Measurements from ENCODE around the gene HOXB6.

Gene HOXB6

GRCh38 chr17:48621410-48622392, 16.9 kb upstream of the HOXB6 start:
- no peak for DNase-seq

GRCh38 chr17:48620461-48621139, 15.8 kb upstream of the HOXB6 start:
- DNase-seq = no peak

DNA sequence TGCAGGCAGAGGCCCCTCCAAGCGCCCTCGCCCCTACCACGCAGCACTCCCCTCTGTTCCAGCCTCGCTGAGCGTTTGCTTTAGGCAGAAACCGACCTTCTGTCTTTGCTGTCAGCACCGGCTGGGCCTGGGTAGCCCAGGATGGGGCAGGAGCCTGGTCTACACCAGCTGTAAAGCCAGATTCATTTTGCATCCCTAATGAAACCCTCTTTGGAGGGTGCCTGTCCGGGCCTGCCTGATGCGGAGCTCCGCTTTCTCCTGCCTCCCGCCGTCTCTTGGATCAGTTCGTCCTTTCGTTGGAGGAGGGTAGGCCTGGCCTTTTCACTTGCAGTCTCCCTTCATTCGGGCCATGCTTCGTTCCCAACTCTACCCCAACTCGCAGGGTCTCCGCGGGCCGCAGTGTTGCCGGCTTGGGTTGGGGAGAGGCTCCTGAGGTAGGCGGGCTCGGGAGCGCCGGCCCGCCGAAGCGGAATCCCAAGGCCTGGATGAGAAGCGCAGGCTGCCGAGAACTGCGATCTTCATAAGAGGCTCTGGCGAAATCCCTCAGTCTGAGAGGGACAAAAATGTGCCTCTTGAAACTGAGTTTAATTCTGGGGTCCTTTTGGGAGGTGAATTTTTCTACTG, 15.2 kb upstream of the HOXB6 start:
- no peak for DNase-seq

DNA sequence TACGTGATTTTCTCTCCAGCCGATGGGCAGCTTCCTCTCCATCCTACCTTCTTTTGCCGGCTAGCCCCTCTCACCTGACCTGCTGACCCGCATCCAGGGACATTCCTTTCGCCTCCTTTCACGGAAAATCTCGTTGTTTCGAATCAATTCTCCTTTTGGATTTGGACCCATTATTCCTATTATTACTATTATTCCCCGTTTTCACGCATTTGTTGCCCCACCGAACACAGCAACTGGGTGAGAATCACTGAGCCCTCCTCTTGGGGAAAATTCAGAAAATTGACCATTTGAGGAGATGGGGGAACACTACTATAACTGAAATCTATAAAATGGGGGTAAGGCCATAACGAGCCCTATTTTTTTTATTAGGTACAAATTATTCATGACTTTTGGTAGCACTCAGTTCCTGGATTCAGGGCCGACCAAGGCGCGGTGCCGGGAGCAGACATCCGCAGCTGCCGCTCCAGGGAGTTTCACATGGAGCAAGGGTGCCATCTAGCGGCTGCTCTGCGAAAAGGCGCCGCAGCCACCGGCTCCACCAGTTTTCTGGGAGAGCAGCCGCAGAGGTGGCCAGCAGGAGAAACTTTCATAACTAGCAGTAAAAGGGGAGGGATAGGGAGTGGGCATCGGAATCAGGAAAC, 13.6 kb upstream of the HOXB6 start:
- peak; percentile 65 for DNase-seq

GRCh38 chr17:48617471-48618255, 12.9 kb upstream of the HOXB6 start:
- DNase-seq = no peak

DNA sequence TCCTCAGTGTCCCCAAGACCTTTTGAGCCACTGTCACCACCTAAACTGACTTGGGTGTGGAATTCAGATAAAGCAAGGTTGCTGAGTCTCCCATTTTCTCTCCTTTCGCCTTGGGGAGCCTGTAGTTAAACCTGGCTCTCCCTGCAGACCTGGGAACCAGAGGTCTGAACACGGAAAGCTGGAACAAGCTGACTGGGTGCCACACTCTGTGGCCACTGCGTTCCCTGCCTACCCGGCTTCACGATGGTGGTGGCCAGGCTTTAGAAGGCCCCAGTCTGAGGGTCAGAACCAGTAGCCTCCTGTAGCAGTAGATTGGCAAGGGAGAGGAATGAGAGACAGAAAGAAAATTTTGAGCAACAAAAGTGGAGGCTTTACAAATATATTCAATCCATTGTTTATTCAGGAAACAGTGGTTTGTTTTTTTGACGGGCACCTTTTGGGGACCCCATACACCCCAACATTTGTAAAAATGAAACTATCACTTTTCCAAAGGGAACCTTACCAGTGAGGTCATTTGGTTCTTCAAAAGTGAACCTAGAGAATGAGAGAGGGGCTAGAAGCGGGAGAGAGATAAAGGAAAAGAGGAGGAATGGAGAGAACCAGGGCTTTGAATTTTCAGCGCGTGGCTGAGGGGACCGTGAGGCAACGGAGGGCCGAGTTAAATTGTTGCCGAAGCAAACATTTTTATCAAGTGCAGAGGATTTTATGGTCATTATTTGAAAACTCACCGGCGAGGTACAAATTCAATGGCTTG, 12.1 kb upstream of the HOXB6 start:
- DNase-seq = no peak

GRCh38 chr17:48615963-48616716, 11.4 kb upstream of the HOXB6 start:
- no peak for DNase-seq

- DNase-seq = no peak
These were observed 10.5 kb upstream of the HOXB6 start, which contains the start of gene HOXB8 for GRCh38 chr17:48615047-48615962. Gene HOXB8, minus strand, starts transcription at chr17:48615292. Its CDS starts 588 bp downstream, at chr17:48614704.

GRCh38 chr17:48613862-48614694, 9.3 kb upstream of the HOXB6 start:
- DNase-seq = no peak

DNA sequence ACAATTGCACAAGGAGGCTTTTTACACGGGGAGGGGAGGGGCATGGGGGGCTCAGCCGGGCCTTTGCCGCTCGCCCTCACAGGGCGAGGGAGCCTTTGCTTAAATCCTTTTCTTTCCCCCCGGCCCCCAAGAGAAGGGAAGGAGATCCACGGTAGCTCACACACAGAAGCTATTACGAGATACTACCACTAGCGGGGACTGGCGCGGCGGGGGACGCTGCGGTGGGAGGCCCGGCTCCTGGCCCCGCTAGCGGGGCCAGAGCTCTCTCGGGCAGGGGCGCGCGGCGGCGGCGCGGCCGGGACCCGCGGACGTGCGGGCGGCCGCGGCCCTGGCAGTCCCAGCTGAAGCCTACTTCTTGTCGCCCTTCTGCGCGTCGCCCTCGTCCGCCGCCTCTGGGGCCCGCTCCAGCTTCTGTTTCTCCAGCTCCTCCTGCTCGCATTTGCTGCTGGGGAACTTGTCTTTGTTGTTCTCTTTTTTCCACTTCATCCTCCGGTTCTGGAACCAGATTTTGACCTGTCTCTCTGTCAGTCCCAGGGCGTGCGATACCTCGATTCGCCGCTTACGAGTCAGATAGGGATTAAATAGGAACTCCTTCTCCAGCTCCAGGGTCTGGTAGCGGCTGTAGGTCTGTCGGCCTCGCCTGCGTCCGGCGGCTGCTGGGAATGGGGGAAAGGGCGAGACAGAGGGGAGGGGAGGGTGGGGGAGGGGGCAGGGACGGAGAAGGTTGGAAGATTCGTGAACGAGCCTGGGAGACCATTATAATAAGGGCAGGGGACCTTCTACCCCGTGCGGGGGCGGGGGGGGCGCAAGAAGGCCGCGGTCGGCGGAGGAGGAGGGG, 8.3 kb upstream of the HOXB6 start:
- DNase-seq = no peak

DNA sequence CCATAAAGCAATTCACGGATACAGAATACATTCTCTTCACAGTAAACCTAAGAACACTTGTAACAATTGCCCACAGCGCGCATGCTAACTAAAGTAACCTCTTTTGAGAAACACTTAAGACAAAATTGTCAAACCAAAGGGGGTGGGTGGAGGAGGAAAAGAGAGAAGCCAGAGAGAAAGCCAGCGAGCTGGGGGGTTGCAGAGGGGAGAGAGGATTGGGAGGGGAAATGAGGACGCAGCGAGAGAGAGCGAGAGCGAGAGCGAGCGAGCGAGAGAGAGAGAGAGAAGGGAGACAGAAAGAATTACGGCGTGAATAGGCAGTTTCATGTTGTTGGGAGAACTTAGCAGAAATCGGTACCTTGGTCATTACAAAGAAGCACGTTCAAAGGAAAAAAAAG, 7.7 kb upstream of the HOXB6 start:
- DNase-seq = peak; percentile 68

DNA sequence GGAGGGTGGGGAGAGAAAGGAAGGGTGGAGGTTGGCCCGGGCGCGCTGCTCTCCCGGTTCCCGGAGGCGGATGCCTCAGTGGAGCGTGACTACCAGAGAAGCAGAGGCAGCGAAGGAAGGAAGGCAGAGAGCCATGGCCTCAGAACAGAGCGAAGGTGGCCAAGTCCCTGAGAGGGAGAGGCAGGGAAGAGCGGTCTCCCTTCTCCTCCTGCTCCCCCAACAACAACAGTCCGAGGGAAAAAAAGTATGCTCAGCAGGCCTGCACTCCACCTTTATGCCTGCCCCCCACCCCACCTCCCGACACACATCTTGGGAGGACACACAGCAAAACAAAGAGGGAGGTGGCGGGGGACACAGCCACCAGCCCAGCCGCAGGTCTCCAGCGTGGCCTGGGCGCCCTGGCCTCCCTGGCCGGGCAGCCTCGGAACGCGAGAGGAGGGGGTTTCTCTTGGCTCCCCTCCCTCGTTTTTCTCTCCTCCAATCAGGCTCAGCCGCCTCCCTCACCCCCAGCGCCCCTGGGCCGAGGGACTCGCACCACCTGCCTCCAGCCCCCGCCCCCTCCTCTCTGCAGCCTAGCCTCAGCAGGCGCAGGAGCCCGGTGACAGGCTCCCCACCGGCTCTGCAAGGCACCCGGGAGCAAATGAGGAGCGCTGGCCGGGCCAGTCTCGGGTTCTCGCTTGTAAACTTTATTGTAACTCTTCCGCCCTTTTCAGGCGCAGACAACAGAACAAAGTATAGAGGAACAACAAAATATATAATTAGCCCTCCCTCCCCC, 7.1 kb upstream of the HOXB6 start:
- peak; percentile 80 for DNase-seq

DNA sequence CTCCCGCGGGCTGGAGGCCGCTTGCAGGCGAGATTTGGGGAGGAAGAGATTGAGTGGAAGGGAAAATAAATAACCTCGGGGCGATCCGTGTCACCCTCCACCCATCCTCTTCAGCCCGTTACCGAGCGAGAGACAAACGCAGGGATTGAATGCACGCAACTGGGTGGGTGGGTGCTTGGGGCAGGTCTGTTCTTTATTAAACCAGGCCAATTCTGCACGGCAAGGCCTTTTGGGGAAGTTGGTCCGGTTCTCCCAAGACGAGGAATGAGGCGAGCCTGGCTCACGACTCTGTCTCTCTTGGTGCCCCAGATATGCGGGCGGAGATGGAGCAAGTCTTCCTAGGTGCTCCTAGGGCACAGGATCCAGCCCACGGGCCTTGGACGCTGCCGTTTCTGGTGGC, 6.4 kb upstream of the HOXB6 start:
- no peak for DNase-seq

GRCh38 chr17:48610282-48611211, 5.8 kb upstream of the HOXB6 start, which contains the start of gene HOXB7:
Gene HOXB7, minus strand, starts transcription at chr17:48611017. Its CDS starts 99 bp downstream, at chr17:48610918.
- DNase-seq = peak; percentile 61

DNA sequence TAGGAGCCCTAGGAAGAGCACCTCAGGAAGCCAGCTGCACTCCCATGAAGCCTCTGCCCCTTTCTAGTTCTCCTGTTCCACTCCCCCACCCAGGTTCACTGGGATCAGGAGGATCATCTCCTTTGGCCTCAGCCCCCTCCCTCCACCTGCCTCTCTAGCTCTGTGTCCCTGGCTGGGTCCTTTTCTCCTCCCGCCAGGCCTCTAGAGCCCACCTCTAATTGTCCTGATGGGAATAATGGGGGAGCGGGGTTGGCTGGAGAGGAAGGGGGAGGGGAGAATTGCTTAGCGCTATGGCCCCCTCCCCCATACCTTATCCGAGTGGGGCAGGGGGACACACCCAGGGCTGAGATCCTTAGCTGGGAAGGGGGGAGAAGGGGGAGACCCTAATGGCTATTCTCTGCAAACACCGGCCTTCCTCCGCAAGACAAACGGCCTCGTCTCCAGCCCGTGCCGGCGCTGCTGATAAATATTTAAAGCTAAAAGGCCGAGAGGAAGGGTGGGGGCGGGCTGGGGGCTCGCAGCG, 5.0 kb upstream of the HOXB6 start:
- DNase-seq = no peak
